ENCODE measurements around the gene F13A1. TPM values are rescaled to one million over a fixed set of nuclear protein-coding genes. Genes with fewer than 3 reads are reported as not detected.
A peak's percentile ranks its signal among the peaks of the same experiment; 100 is the strongest.

Gene F13A1
- total RNA-seq (2012; rRNA removed), result 0.76 and 28.0 TPM in 2 replicates

DNA sequence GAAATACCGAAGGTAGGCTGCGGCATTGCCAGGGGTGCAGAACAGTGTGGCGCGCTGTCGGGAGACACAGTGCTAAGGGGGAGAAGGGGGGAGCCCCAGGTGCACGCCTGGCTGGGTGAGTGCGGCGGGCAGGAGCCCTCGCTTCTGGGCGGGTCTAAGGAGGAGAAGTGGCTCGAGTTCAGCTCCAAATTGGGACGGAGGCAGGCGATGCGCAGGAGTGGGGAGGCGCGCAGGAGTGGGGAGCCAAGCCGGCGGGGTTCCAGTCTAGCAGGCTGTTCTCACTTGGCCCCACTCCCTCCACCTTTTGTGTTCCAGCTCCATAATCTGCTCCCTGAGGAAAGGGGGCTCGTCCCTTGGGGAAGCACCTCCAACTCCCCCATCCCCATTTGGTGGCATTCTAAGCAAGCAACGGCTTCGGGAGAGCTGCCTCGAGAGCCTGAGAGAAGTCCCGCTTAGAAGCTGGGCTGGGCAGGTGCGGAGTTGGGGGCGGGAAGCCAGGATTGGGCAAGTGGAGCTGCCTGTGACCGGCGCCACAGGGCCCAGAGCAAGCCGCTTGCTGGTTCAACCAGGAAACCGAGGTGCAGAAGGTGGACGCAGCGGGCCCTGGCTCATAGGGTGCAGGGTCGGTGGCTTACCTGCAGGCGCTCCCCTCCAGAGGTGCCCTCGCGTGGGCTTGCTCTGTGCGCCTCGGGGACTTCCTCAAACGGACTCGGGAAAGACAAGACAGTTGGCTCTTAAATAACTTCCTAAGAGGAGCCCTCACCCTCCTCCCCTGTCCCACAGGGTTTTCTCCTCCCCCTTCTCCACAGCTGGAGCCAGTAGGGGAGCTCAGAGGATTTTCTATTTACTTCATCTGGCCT, at the start of gene F13A1:
TSS of gene F13A1 (minus strand) at position 711 of the 860 bp plus-strand sequence. CDS start 1,998 bp downstream, outside the sequence.
- H3K9ac ChIP-seq (ENCODE audit: low read depth, low read length), result no peak within 1 kb of the TSS
- peak within 1 kb of the TSS; percentile 40 for H3K4me3 ChIP-seq (ENCODE audit: low read length)
- no peaks in the 10 kb centered on the region for H3K9me3 ChIP-seq (replicated peaks; ENCODE audit: low read length)
- H3K27me3 ChIP-seq (ENCODE audit: control insufficient read depth, insufficient read depth, low read length), result no peaks in the 10 kb centered on the region
- no peaks in the 10 kb centered on the region for H3K36me3 ChIP-seq (ENCODE audit: insufficient read depth, low read length)
- peak within 1 kb of the TSS; percentile 58 for H3K4me2 ChIP-seq (ENCODE audit: low read length)
- H3K4me1 ChIP-seq (ENCODE audit: control insufficient read depth, insufficient read depth, low read length), result peaks cover 5% of the 10 kb centered on the region

DNA sequence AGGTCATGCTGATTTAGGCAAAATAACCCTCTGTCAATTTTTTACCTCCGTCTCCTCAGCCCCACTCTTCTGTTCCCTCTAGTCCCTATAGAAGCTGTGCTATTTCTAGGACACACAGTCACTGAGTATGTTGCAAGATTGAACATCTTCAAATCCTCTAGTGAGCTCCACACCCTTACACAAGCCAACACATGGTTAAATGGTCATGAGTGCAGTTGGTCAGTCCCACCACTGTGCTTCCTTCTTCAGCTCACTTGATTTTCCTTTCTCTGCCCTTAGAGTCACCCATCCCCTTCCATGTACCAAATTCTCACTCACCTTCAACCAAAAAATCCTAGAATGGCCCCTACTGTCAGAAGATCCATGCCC, 48.2 kb upstream of the F13A1 start:
- Histone ChIP-seq H3K9ac (ENCODE audit: low read depth, low read length) (no peak overlapping the region), H3K4me3 (ENCODE audit: low read length) (no peak overlapping the region), H3K4me1 (ENCODE audit: control insufficient read depth, insufficient read depth, low read length) (no peaks in the 10 kb centered on the region), H3K36me3 (ENCODE audit: insufficient read depth, low read length) (no peaks in the 10 kb centered on the region), H3K9me3 (replicated peaks; ENCODE audit: low read length) (no peaks in the 10 kb centered on the region), H3K4me2 (ENCODE audit: low read length) (no peak overlapping the region), H3K27me3 (ENCODE audit: control insufficient read depth, insufficient read depth, low read length) (no peaks in the 10 kb centered on the region)

- Histone ChIP-seq H3K36me3 (ENCODE audit: insufficient read depth, low read length) (no peaks in the 10 kb centered on the region), H3K27me3 (ENCODE audit: control insufficient read depth, insufficient read depth, low read length) (no peaks in the 10 kb centered on the region), H3K9ac (ENCODE audit: low read depth, low read length) (no peak overlapping the region), H3K4me3 (ENCODE audit: low read length) (no peak overlapping the region), H3K9me3 (replicated peaks; ENCODE audit: low read length) (no peaks in the 10 kb centered on the region), H3K4me2 (ENCODE audit: low read length) (no peak overlapping the region), H3K4me1 (ENCODE audit: control insufficient read depth, insufficient read depth, low read length) (no peaks in the 10 kb centered on the region)
These were observed 47.7 kb upstream of the F13A1 start for GRCh38 chr6:6368040-6368683.

GRCh38 chr6:6366803-6367202, 46.3 kb upstream of the F13A1 start:
- no peaks in the 10 kb centered on the region for H3K9me3 ChIP-seq (replicated peaks; ENCODE audit: low read length)
- no peaks in the 10 kb centered on the region for H3K36me3 ChIP-seq (ENCODE audit: insufficient read depth, low read length)
- H3K4me3 ChIP-seq (ENCODE audit: low read length), result no peak overlapping the region
- no peak overlapping the region for H3K4me2 ChIP-seq (ENCODE audit: low read length)
- H3K9ac ChIP-seq (ENCODE audit: low read depth, low read length), result no peak overlapping the region
- H3K4me1 ChIP-seq (ENCODE audit: control insufficient read depth, insufficient read depth, low read length), result no peaks in the 10 kb centered on the region
- H3K27me3 ChIP-seq (ENCODE audit: control insufficient read depth, insufficient read depth, low read length), result no peaks in the 10 kb centered on the region

GRCh38 chr6:6365242-6365641, 44.8 kb upstream of the F13A1 start:
- no peaks in the 10 kb centered on the region for H3K9me3 ChIP-seq (replicated peaks; ENCODE audit: low read length)
- no peak overlapping the region for H3K9ac ChIP-seq (ENCODE audit: low read depth, low read length)
- no peaks in the 10 kb centered on the region for H3K27me3 ChIP-seq (ENCODE audit: control insufficient read depth, insufficient read depth, low read length)
- H3K36me3 ChIP-seq (ENCODE audit: insufficient read depth, low read length), result no peaks in the 10 kb centered on the region
- H3K4me3 ChIP-seq (ENCODE audit: low read length), result no peak overlapping the region
- H3K4me2 ChIP-seq (ENCODE audit: low read length), result no peak overlapping the region
- no peaks in the 10 kb centered on the region for H3K4me1 ChIP-seq (ENCODE audit: control insufficient read depth, insufficient read depth, low read length)

- Histone ChIP-seq H3K9me3 (replicated peaks; ENCODE audit: low read length) (no peaks in the 10 kb centered on the region), H3K27me3 (ENCODE audit: control insufficient read depth, insufficient read depth, low read length) (no peaks in the 10 kb centered on the region), H3K9ac (ENCODE audit: low read depth, low read length) (no peak overlapping the region), H3K4me1 (ENCODE audit: control insufficient read depth, insufficient read depth, low read length) (no peaks in the 10 kb centered on the region), H3K4me3 (ENCODE audit: low read length) (no peak overlapping the region), H3K36me3 (ENCODE audit: insufficient read depth, low read length) (no peaks in the 10 kb centered on the region), H3K4me2 (ENCODE audit: low read length) (no peak overlapping the region)
These were observed 41.8 kb upstream of the F13A1 start for GRCh38 chr6:6362056-6362840.

- Histone ChIP-seq H3K9ac (ENCODE audit: low read depth, low read length) (no peak overlapping the region), H3K27me3 (ENCODE audit: control insufficient read depth, insufficient read depth, low read length) (no peaks in the 10 kb centered on the region), H3K4me3 (ENCODE audit: low read length) (no peak overlapping the region), H3K4me1 (ENCODE audit: control insufficient read depth, insufficient read depth, low read length) (no peaks in the 10 kb centered on the region), H3K4me2 (ENCODE audit: low read length) (no peak overlapping the region), H3K36me3 (ENCODE audit: insufficient read depth, low read length) (no peaks in the 10 kb centered on the region), H3K9me3 (replicated peaks; ENCODE audit: low read length) (no peaks in the 10 kb centered on the region)
These were observed 37.1 kb upstream of the F13A1 start for GRCh38 chr6:6357530-6357929.

- Histone ChIP-seq H3K4me1 (ENCODE audit: control insufficient read depth, insufficient read depth, low read length) (no peaks in the 10 kb centered on the region), H3K9ac (ENCODE audit: low read depth, low read length) (no peak overlapping the region), H3K27me3 (ENCODE audit: control insufficient read depth, insufficient read depth, low read length) (no peaks in the 10 kb centered on the region), H3K4me3 (ENCODE audit: low read length) (no peak overlapping the region), H3K9me3 (replicated peaks; ENCODE audit: low read length) (no peaks in the 10 kb centered on the region), H3K36me3 (ENCODE audit: insufficient read depth, low read length) (no peaks in the 10 kb centered on the region), H3K4me2 (ENCODE audit: low read length) (no peak overlapping the region)
These were observed 36.6 kb upstream of the F13A1 start for GRCh38 chr6:6357032-6357431.

GRCh38 chr6:6352772-6353171, 32.3 kb upstream of the F13A1 start:
- H3K36me3 ChIP-seq (ENCODE audit: insufficient read depth, low read length), result no peaks in the 10 kb centered on the region
- H3K4me3 ChIP-seq (ENCODE audit: low read length), result no peak overlapping the region
- H3K4me1 ChIP-seq (ENCODE audit: control insufficient read depth, insufficient read depth, low read length), result no peaks in the 10 kb centered on the region
- H3K4me2 ChIP-seq (ENCODE audit: low read length), result no peak overlapping the region
- H3K9me3 ChIP-seq (replicated peaks; ENCODE audit: low read length), result no peaks in the 10 kb centered on the region
- no peaks in the 10 kb centered on the region for H3K27me3 ChIP-seq (ENCODE audit: control insufficient read depth, insufficient read depth, low read length)
- H3K9ac ChIP-seq (ENCODE audit: low read depth, low read length), result no peak overlapping the region

DNA sequence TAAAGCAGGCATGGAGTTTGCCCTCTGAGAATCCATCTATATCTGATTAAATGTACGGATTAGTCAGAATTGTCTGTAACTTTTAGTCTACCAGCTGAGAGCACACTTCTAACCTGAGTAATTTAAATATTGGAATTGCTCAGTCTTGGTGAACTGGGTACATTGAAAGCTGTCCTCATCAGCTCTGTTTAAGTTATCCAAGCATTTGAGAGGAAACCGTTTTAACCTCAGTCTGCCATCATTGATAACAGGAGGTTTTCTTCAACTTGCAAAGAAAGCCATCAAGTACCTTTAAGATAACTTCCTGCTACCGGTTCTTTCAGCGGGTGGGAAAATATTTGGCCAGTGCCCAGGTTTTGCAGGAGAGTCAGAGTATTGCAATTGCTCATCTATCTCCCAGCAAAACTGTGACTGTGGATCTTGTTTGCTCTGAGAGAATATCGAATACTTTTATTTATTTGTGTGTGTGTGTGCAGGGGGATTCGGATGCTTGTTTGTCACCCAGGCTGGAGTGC, 31.1 kb upstream of the F13A1 start:
- Histone ChIP-seq H3K4me2 (ENCODE audit: low read length) (no peak overlapping the region), H3K9ac (ENCODE audit: low read depth, low read length) (no peak overlapping the region), H3K4me1 (ENCODE audit: control insufficient read depth, insufficient read depth, low read length) (no peaks in the 10 kb centered on the region), H3K4me3 (ENCODE audit: low read length) (no peak overlapping the region), H3K36me3 (ENCODE audit: insufficient read depth, low read length) (no peaks in the 10 kb centered on the region), H3K27me3 (ENCODE audit: control insufficient read depth, insufficient read depth, low read length) (no peaks in the 10 kb centered on the region), H3K9me3 (replicated peaks; ENCODE audit: low read length) (no peaks in the 10 kb centered on the region)

DNA sequence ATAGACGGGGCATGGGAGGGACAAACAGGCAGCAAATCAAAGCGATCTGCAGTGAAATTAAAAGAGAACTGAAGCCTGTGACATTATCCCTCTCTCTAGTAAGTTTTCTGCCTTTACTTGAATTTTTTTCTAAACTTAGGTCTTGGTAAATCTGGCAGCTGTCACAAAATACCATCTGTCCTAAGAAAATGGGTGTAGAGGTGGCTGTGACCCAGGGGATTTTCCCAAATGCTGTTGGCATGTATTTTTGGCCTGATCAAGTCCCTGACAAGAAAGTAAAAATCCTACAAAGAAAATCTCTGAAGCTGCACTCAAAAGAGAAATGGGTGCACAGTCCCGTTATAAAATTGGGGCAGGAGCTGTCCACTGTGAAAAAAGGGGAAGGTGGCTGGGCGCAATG, 30.2 kb upstream of the F13A1 start:
- no peaks in the 10 kb centered on the region for H3K9me3 ChIP-seq (replicated peaks; ENCODE audit: low read length)
- no peaks in the 10 kb centered on the region for H3K36me3 ChIP-seq (ENCODE audit: insufficient read depth, low read length)
- no peaks in the 10 kb centered on the region for H3K4me1 ChIP-seq (ENCODE audit: control insufficient read depth, insufficient read depth, low read length)
- no peak overlapping the region for H3K4me2 ChIP-seq (ENCODE audit: low read length)
- no peak overlapping the region for H3K9ac ChIP-seq (ENCODE audit: low read depth, low read length)
- H3K27me3 ChIP-seq (ENCODE audit: control insufficient read depth, insufficient read depth, low read length), result no peaks in the 10 kb centered on the region
- H3K4me3 ChIP-seq (ENCODE audit: low read length), result no peak overlapping the region

All from skeletal muscle satellite cell (primary cell).